HL-60 (cell line): Measurements from ENCODE around the gene ART1.

Experiments
- DNase-seq, 2 experiments: peaks; one replicate each; pipeline ENCODE4 v3.0.0-alpha.2; 2010 to 2020; ENCODE audit warnings: low read depth in 1 of 2, low spot score in 1 of 2
- H3K27ac ChIP-seq: fragments of 250-450 bp; sonication (Bioruptor Pico); replicated peaks from 2 replicates; pipeline ENCODE4 v1.5.1; 2020; ENCODE audit warnings: mild to moderate bottlenecking, moderate library complexity
- H3K27me3 ChIP-seq: fragments of 250-450 bp; sonication (Bioruptor Pico); 2 replicates; pipeline ENCODE4 v1.5.1; 2021; ENCODE audit warnings: mild to moderate bottlenecking, moderate library complexity; ENCODE audit not compliant: insufficient read depth, poor library complexity, severe bottlenecking
- H3K4me3 ChIP-seq: replicated peaks from 2 replicates; pipeline ENCODE4 v1.5.1; 2011; ENCODE audit warnings: mild to moderate bottlenecking, control low read depth, low read length; ENCODE audit not compliant: insufficient read depth
- CTCF ChIP-seq: IDR thresholded peaks from one replicate; pipeline ENCODE4 v1.5.1; 2011; ENCODE audit warnings: low read length, control low read depth, inconsistent platforms; ENCODE audit not compliant: insufficient read depth
- GABPA ChIP-seq: IDR thresholded peaks from 2 replicates; pipeline ENCODE4 v1.6.1; 2012; ENCODE audit warnings: low read depth
- POLR2AphosphoS5 ChIP-seq: IDR thresholded peaks from 2 replicates; pipeline ENCODE4 v1.6.1; 2012; ENCODE audit warnings: low read depth
- REST ChIP-seq: IDR thresholded peaks from 2 replicates; pipeline ENCODE4 v1.6.1; 2012; ENCODE audit warnings: low read depth; ENCODE audit not compliant: insufficient replicate concordance
- SPI1 ChIP-seq: IDR thresholded peaks from 2 replicates; pipeline ENCODE4 v1.6.1; 2012; ENCODE audit warnings: low read depth, mild to moderate bottlenecking, borderline replicate concordance

ART1 gene

GRCh38 chr11:3638513-3638912 is 6.4 kb upstream of the ART1 start:
- Histone ChIP-seq H3K27me3 (peaks cover 10% of the 10 kb centered on the region), H3K4me3 (no peak overlapping the region), H3K27ac (no peak overlapping the region)
- no peak for TF ChIP-seq SPI1
- no peak for DNase-seq

GRCh38 chr11:3639841-3640240 is 5.1 kb upstream of the ART1 start:
- peaks cover 10% of the 10 kb centered on the region for H3K27me3 ChIP-seq
- H3K4me3 ChIP-seq = no peak overlapping the region
- no peak for TF ChIP-seq REST
- no peak for TF ChIP-seq SPI1
- no peak overlapping the region for H3K27ac ChIP-seq
- DNase-seq = no peak

- Histone ChIP-seq H3K27me3 (peaks cover 10% of the 10 kb centered on the region), H3K27ac (no peak overlapping the region), H3K4me3 (no peak overlapping the region)
- no peak for DNase-seq
- TF ChIP-seq SPI1 (no peak), REST (no peak), POLR2AphosphoS5 (no peak), CTCF (no peak), GABPA (no peak)
Measured at GRCh38 chr11:3641191-3641590, 3.7 kb upstream of the ART1 start.

- no peak for TF ChIP-seq GABPA
- no peak for TF ChIP-seq REST
- no peak for TF ChIP-seq POLR2AphosphoS5
- no peak for TF ChIP-seq CTCF
- no peak for TF ChIP-seq SPI1
- Histone ChIP-seq H3K27ac (no peak within 1 kb of the TSS), H3K4me3 (0 out of 2 replicates have a peak within 1 kb of the TSS, but pooled peaks have one; percentile 7)
Measured at GRCh38 chr11:3641701-3642070, 3.2 kb upstream of the ART1 start, which contains the start of gene ART5. Gene ART5, minus strand, starts transcription at chr11:3641992. Its CDS starts 130 bp downstream, at chr11:3641862.

More at GRCh38 chr11:3641701-3642070, 3.2 kb upstream of the ART1 start, which contains the start of gene ART5:
- peaks cover 10% of the 10 kb centered on the region for H3K27me3 ChIP-seq
- no peak for DNase-seq
